NCI-H774 (cell line): Measurements from ENCODE around the gene FIBCD1.
"Not testable (repeated sequence)": the region's sequence is repeated elsewhere in the genome, so short reads cannot be mapped to it uniquely, and the experiment has no call there.

Experiments
- DNase-seq: peaks from one replicate; lab custom pipeline; 2025; lab: John Stamatoyannopoulos, UW

Gene FIBCD1

GRCh38 chr9:130921989-130922892 lies 16.8 kb downstream of the FIBCD1 start:
- DNase-seq = no peak

- DNase-seq = no peak
Measured at GRCh38 chr9:130921300-130921988, 17.6 kb downstream of the FIBCD1 start.

GRCh38 chr9:130920762-130921299 lies 18.2 kb downstream of the FIBCD1 start:
- DNase-seq = no peak

- DNase-seq = no peak
Measured at GRCh38 chr9:130920233-130920632, 18.8 kb downstream of the FIBCD1 start.

GRCh38 chr9:130919559-130920145 lies 19.4 kb downstream of the FIBCD1 start:
- DNase-seq = no peak

GRCh38 chr9:130918826-130919558 lies 20.1 kb downstream of the FIBCD1 start:
- no peak for DNase-seq

GRCh38 chr9:130918101-130918825 lies 20.8 kb downstream of the FIBCD1 start:
- DNase-seq = no peak

GRCh38 chr9:130917168-130917960 lies 21.7 kb downstream of the FIBCD1 start:
- DNase-seq = no peak

GRCh38 chr9:130915096-130915447 lies 24.0 kb downstream of the FIBCD1 start:
- no peak for DNase-seq

- no peak for DNase-seq
Measured at GRCh38 chr9:130914417-130915095, 24.5 kb downstream of the FIBCD1 start.

- no peak for DNase-seq
Measured at GRCh38 chr9:130913599-130914416, 25.2 kb downstream of the FIBCD1 start.

- peak; percentile 37 for DNase-seq
Measured at GRCh38 chr9:130912932-130913598, 26.0 kb downstream of the FIBCD1 start.

GRCh38 chr9:130911254-130912049 lies 27.6 kb downstream of the FIBCD1 start:
- no peak for DNase-seq

- DNase-seq = not testable (repeated sequence)
Measured at GRCh38 chr9:130910670-130911069, 28.4 kb downstream of the FIBCD1 start.

- not testable (repeated sequence) for DNase-seq
Measured at GRCh38 chr9:130910041-130910440, 29.0 kb downstream of the FIBCD1 start.

- no peak for DNase-seq
Measured at GRCh38 chr9:130908878-130909355, 30.1 kb downstream of the FIBCD1 start.

GRCh38 chr9:130908146-130908877 lies 30.7 kb downstream of the FIBCD1 start:
- DNase-seq = no peak
